Colonic mucosa (tissue), 4 donors: Measurements from ENCODE around the gene SLC22A31. TPM values are rescaled to one million over a fixed set of nuclear protein-coding genes. Genes with fewer than 3 reads are reported as not detected.

ENCODE experiments used
- DNase-seq: peaks from one replicate; pipeline ENCODE4 v3.0.0-alpha.2; 2020
- H3K27ac ChIP-seq: fragments of 200-600 bp; one replicate; pipeline ENCODE4 v1.8.0; 2021
- H3K27me3 ChIP-seq: fragments of 200-600 bp; one replicate; pipeline ENCODE4 v1.8.0; 2021
- H3K36me3 ChIP-seq: fragments of 200-600 bp; one replicate; pipeline ENCODE4 v1.8.0; 2021
- H3K4me1 ChIP-seq: fragments of 200-600 bp; one replicate; pipeline ENCODE4 v1.8.0; 2021; ENCODE audit warnings: mild to moderate bottlenecking
- H3K4me3 ChIP-seq: fragments of 200-600 bp; one replicate; pipeline ENCODE4 v1.8.0; 2021
- H3K9ac ChIP-seq, 2 donors: one replicate each; pipeline ENCODE4 v1.7.0; 2013; ENCODE audit warnings: control low read depth in 2 of 2, low read depth in 2 of 2, low read length in 2 of 2
- H3K9me3 ChIP-seq: fragments of 200-600 bp; one replicate; pipeline ENCODE4 v1.8.0; 2021
- CTCF ChIP-seq: fragments of 200-600 bp; IDR thresholded peaks from one replicate; pipeline ENCODE4 v1.8.0; 2022; ENCODE audit warnings: antibody characterized with exemption, mild to moderate bottlenecking
- intact Hi-C: fragments of 100-400 bp; cut with DNase I; formaldehyde crosslinking; loops from one replicate; pipeline ENCODE4 v1.14.1; 2022
- total RNA-seq, 2 donors: library from RNA; stranded (reverse); fragmentation: NEBNext Ultra II Directional in 1 of 2; extraction: Animal tissue kit (Norgen Biotek cat#: 25700) in 1 of 2; gene quantifications; one replicate each; pipeline ENCODE4 v1.2.1, GENCODE V29; 2021
- donor health status: healthy.
- donor health status: DM: no; HTN: no; CAD: no.
- donor health status: DM: no; HTN: no; CAD: no.

SLC22A31 gene
- total RNA-seq, 2 donors from 2014 or later = 1.3 TPM; not detected in 1

- intact Hi-C loops = no loop called here
- no peaks in the 10 kb centered on the region for H3K9me3 ChIP-seq
- H3K36me3 ChIP-seq = peaks cover 4% of the 10 kb centered on the region
Measured at GRCh38 chr16:89221604-89222003, 21.3 kb upstream of the SLC22A31 start.

GRCh38 chr16:89219365-89219764, 19.0 kb upstream of the SLC22A31 start:
- DNase-seq = no peak
- no peak for TF ChIP-seq CTCF
- no peaks in the 10 kb centered on the region for H3K9me3 ChIP-seq
- no peaks in the 10 kb centered on the region for H3K36me3 ChIP-seq
- H3K9ac ChIP-seq = no peak overlapping the region
- H3K4me1 ChIP-seq = peaks cover 3% of the 10 kb centered on the region
- no peak overlapping the region for H3K4me3 ChIP-seq
- H3K27ac ChIP-seq = no peak overlapping the region
- H3K27me3 ChIP-seq = no peaks in the 10 kb centered on the region
- intact Hi-C loops = loop anchor here (5.0 to 10.0 kb wide), 2 partner anchors 277 to 365 kb away; partner anchors contain the start of genes GALNS and TRAPPC2L

More at GRCh38 chr16:89221604-89222003, 21.3 kb upstream of the SLC22A31 start:
- no peak for DNase-seq
- H3K9ac ChIP-seq = no peak overlapping the region
- H3K4me1 ChIP-seq = peaks cover 3% of the 10 kb centered on the region
- no peaks in the 10 kb centered on the region for H3K27me3 ChIP-seq
- TF ChIP-seq CTCF = no peak
- no peak overlapping the region for H3K4me3 ChIP-seq
- no peak overlapping the region for H3K27ac ChIP-seq

GRCh38 chr16:89217388-89218191, 17.3 kb upstream of the SLC22A31 start, which contains the start of gene ZNF778:
TSS of gene ZNF778 (plus strand) at chr16:89217703. CDS start at chr16:89221128, 3,425 bp downstream.
- Histone ChIP-seq H3K4me3 (peak within 1 kb of the TSS; percentile 87), H3K27ac (peak within 1 kb of the TSS; percentile 92), H3K27me3 (no peaks in the 10 kb centered on the region), H3K9me3 (no peaks in the 10 kb centered on the region), H3K36me3 (no peaks in the 10 kb centered on the region), H3K4me1 (peaks cover 3% of the 10 kb centered on the region), H3K9ac (peak within 1 kb of the TSS; percentile 92 to 93)
- peak; percentile 86 for DNase-seq
- TF ChIP-seq CTCF = no peak
- intact Hi-C loops = loop anchor here (5.0 to 10.0 kb wide), 2 partner anchors 275 to 363 kb away; partner anchors contain the start of genes GALNS and TRAPPC2L

- DNase-seq = no peak
Measured at GRCh38 chr16:89217138-89217387, 16.7 kb upstream of the SLC22A31 start.

More at GRCh38 chr16:89217138-89217387, 16.7 kb upstream of the SLC22A31 start:
- intact Hi-C loops = loop anchor here (5.0 to 10.0 kb wide), 2 partner anchors 275 to 362 kb away; partner anchors contain the start of genes GALNS and TRAPPC2L
- peak overlapping the region; percentile 92 for H3K27ac ChIP-seq
- H3K4me1 ChIP-seq = peaks cover 3% of the 10 kb centered on the region
- peak overlapping the region; percentile 92 to 93 for H3K9ac ChIP-seq
- H3K36me3 ChIP-seq = no peaks in the 10 kb centered on the region
- H3K4me3 ChIP-seq = peak overlapping the region; percentile 87
- TF ChIP-seq CTCF = no peak
- H3K27me3 ChIP-seq = no peaks in the 10 kb centered on the region
- no peaks in the 10 kb centered on the region for H3K9me3 ChIP-seq
